GM12892 (cell line): ENCODE data around the gene P2RX7.

Experiments used
- POLR2A ChIP-seq: IDR thresholded peaks from 2 replicates; pipeline ENCODE4 v1.6.1; 2011; ENCODE audit warnings: low read depth, low read length, control low read depth
- POLR2AphosphoS5 ChIP-seq: IDR thresholded peaks from 2 replicates; pipeline ENCODE4 v1.6.1; 2011; ENCODE audit warnings: low read depth, low read length, control low read depth

DNA sequence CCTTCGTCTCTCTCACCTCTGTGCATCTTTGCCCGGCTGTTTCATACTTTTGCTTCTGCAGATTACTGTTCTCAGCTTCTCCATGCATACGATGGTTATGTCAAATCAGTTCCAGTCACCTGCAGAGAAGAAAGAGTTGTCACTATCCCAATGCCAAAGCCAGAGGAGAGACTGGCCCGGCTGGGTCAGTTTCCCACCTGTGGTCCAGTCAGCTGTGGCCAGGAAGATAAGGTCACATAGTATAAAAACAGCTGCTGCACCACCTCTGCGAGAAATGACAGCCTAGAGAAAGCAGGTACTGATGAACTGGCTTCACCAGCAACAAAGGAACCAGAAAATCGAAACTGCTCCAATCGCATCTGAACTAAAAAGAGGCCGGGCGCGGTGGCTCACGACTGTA is 70.8 kb downstream of the P2RX7 start:
- no peak for TF ChIP-seq POLR2A
- TF ChIP-seq POLR2AphosphoS5, result no peak
